KBM-7 (cell line): ENCODE measurements around the gene PRSS21.

Experiments used
- DNase-seq: peaks from one replicate; pipeline ENCODE4 v3.0.0-alpha.2; 2015
- in situ Hi-C: fragments of 300-500 bp; cut with MboI; formaldehyde crosslinking; loops from 2 replicates; pipeline ENCODE4 v1.14.3; 2020; ENCODE audit warnings: low sequenced_read_pairs, low pct_unique_long_range_greater_than_20kb, mixed read lengths

The PRSS21 gene

GRCh38 chr16:2779151-2779920, 37.7 kb upstream of the PRSS21 start:
- DNase-seq: no peak
- in situ Hi-C loops: no loop called here

- no peak for DNase-seq
- in situ Hi-C loops: no loop called here
These were observed 36.8 kb upstream of the PRSS21 start for GRCh38 chr16:2779978-2780898.

GRCh38 chr16:2782583-2783351, 34.3 kb upstream of the PRSS21 start:
- DNase-seq: no peak
- in situ Hi-C loops: no loop called here

GRCh38 chr16:2783581-2784357, 33.3 kb upstream of the PRSS21 start:
- in situ Hi-C loops: no loop called here
- DNase-seq: no peak

- DNase-seq: no peak
- in situ Hi-C loops: no loop called here
These were observed 32.5 kb upstream of the PRSS21 start for GRCh38 chr16:2784358-2785100.

- no peak for DNase-seq
- in situ Hi-C loops: no loop called here
These were observed 31.7 kb upstream of the PRSS21 start for GRCh38 chr16:2785101-2785991.

- DNase-seq: no peak
These were observed 30.8 kb upstream of the PRSS21 start for GRCh38 chr16:2786061-2786825.

GRCh38 chr16:2786826-2787151, 30.2 kb upstream of the PRSS21 start:
- in situ Hi-C loops: no loop called here

More at GRCh38 chr16:2786061-2786825, 30.8 kb upstream of the PRSS21 start:
- in situ Hi-C loops: no loop called here

GRCh38 chr16:2787406-2787805, 29.6 kb upstream of the PRSS21 start, which contains the start of gene PRSS33:
Gene PRSS33 (minus strand): TSS chr16:2787560. CDS start chr16:2786547, 1,013 bp downstream.
- in situ Hi-C loops: no loop called here
- no peak for DNase-seq

More at GRCh38 chr16:2786826-2787151, 30.2 kb upstream of the PRSS21 start:
- no peak for DNase-seq

GRCh38 chr16:2787961-2788360, 29.1 kb upstream of the PRSS21 start:
- no peak for DNase-seq
- in situ Hi-C loops: no loop called here

GRCh38 chr16:2790631-2791030, 26.4 kb upstream of the PRSS21 start:
- in situ Hi-C loops: no loop called here

GRCh38 chr16:2791174-2791573, 25.9 kb upstream of the PRSS21 start:
- DNase-seq: no peak
- in situ Hi-C loops: no loop called here

More at GRCh38 chr16:2790631-2791030, 26.4 kb upstream of the PRSS21 start:
- DNase-seq: no peak

GRCh38 chr16:2792940-2793339, 24.1 kb upstream of the PRSS21 start:
- DNase-seq: no peak
- in situ Hi-C loops: no loop called here

- no peak for DNase-seq
- in situ Hi-C loops: no loop called here
These were observed 21.5 kb upstream of the PRSS21 start for GRCh38 chr16:2795395-2796143.

- in situ Hi-C loops: no loop called here
- no peak for DNase-seq
These were observed 18.3 kb upstream of the PRSS21 start for GRCh38 chr16:2798723-2799204.
